GM19397 (cell line): Measurements from ENCODE around the gene CEP112.

Experiments used
- ATAC-seq: cut with Tn5 transposase; IDR thresholded peaks from one replicate; pipeline ENCODE4 v1.9.1; 2021; ENCODE audit warnings: mild to moderate bottlenecking, moderate library complexity; ENCODE audit not compliant: unreplicated experiment

The CEP112 gene

DNA sequence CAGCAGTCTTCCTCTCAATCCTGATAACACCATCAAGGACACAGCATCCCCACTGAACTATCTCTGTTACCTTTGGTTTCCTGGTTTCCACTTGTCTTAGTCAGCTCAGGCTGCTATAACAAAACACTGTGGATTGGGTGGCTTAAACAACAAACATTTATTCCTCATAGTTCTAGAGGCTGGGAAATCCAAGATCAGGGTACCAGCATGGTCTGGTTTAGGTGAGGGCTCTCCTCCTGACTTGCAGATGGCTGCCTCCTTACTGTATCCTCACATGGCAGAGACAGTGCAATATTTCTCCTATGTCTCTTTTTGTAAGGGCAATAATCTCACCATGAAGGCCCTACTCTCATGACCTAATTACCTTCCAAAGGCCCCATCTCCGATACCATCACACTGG lies 527.2 kb downstream of the CEP112 start:
- no peak for ATAC-seq

DNA sequence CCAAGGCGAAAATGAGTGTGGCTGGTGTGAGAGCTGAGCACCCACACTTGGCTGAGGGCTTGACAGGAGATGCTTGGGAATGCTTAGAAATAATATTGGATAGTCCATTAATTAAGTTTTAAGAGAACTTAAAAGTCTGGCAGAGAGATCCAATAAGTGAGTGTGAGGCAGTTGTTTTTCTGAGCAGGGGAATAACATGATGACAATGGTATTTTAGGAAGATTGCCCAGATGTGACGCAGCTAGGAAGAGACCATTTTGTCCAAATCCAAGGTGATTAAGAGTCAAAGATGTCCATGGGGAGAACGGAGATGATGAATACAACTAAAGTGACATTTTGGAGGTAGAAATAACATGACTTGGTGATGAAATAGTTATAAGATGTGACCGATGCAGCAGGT lies 527.7 kb downstream of the CEP112 start:
- ATAC-seq = no peak

DNA sequence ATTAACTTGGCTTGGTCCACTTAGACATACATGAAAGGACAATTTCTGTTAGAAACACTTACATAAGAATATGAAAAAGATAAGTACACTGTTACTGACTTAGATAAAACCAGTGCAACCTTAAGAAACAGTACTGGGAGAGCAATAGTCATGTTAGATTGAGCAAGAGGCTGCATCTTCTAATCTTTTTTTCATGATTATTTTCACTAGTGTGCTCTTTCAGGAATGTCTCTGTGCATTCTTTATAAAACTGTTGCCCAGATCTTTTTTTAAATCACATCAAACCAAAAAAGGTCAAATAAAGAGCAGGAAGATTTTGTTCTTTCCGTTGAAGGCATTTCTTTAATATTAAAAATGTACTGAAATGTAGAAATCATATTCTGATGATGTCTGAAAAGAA lies 529.7 kb downstream of the CEP112 start:
- ATAC-seq = no peak

DNA sequence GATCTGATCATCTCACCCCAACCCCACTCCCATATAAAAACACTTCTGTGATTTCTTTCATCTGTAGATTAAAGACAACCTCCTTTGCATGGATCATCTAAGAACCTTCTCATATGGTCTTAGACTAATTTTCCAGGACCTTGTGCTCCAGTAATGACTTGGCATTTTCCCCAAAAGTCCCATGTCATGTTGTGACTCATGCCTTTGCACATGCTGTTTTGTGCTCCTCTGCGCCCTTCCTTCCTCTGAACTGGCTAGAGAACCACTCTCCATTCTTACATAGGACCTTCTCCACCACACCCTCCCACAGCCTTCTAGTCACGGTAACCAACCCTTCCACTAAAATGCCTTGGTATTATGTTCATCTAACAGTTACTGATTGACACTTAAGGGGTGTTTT lies 531.0 kb downstream of the CEP112 start:
- no peak for ATAC-seq

DNA sequence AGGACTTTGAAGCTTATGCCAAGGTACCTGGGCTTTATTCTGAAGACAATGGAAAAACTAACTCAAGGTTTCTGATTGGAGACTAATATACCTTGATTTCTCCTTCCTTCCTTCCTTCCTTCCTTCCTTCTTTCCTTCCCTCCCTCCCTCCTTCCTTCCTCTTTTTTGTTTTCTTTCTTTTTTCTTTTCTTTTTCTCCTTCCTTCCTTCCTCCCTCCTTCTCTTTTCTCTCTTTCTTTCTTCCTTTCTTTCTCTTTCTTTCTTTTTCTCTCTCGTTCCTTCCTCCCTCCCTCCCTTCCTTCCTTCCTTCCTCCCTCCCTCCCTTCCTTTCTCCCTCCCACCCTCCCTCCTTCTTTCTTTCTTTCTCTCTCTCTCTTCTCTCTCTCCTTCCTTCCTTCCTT lies 531.9 kb downstream of the CEP112 start:
- no peak for ATAC-seq

DNA sequence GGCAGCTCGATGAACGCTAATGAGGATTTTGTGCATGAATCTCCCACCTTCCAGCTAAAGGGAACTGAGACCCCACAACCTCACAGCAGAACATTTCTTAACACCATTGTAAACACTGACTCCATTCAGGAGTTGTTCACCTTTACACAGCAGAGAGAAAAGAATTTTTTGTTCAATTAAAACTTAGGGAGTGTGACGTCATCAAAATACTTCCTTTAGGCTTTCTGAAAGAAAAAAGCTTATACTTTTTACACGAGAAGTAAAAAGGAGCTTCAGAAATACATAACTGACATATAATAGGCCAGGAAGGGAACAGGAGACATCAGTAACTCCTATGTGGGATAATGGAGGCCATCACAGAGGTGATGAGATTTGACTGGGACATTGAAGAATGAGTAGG lies 532.4 kb downstream of the CEP112 start:
- ATAC-seq = no peak

DNA sequence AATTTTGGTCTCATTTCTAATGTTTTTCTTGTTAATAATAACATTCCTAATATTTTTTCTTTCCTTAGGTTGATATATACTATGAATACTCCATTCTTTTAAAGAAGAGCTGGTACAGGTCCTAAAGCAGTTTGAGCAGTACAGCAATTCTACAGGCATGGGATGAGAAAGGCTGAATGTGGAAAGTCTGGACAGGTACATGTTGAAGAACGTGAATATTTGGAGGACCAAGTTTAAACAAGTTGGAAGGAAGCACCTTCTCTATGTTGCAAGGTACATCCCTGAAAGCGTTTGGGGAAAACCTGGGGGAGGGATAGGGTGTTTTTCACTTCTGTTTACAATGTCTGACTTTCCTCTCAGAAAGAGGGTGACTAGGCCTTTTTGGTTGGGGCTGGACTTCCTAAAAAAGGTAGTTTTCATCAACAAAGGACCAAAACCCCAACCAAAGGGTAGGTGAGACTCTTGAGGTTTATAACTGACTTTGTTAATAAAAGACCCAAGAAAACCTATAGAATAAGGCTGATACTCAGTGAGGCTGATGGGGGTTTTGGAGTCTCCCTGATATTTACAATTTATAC lies 534.6 kb downstream of the CEP112 start:
- no peak for ATAC-seq

DNA sequence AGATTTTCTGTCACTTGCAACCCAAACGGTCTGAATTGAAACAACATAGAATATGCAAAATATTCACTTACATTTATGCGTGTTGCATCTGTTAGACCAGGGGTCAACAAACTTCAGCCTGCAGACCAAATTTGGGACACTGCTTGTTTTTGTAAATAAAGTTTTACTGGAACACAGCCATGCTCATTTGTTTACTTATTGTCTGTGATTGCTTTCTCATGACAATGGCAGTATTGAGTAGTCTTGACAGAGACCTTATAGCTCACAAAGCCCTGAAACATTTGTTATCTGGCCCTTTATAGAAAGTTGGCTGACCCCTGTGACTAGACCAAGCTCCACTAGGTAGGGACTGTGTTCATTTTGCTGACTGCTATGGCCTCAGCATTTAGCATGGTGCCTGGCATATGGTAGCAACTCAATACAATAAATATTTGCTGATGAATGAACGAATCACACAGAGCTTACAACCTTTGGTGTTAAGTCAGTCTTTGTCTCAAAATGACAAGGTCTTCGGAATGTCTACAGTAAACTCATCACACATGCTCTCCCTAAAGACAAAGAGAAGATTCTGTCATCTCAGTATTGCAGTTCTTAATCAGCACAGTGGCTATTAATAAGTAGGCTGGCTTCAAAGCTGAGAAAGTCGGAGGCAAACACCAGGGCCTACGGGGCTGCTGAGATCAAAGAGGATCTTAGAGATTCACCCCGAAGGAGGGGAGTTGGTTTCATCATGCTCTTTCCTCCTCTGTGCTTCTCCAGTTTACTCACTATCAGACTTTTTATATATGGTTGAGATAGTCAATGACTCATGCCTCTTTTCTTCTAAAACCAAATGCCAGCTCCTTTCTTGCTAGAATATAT lies 535.3 kb downstream of the CEP112 start:
- no peak for ATAC-seq

DNA sequence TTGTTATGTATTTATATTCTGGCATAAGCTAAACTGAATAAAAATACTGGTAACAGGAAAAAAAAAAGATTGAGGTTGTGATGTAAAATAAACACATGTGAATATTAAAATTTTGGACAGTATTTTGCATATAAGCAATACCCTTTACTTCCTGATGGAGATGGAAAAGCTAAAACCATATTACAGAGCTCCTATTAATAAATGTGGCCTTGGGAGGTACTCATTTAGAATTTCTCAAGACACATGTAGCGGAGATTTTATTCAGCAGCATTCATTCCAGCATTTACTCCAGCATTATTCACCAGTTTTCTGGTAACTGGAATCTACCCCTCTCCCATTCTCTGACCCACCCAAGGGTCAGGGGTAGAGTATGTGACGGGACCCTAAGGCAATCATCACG lies 536.2 kb downstream of the CEP112 start:
- no peak for ATAC-seq

DNA sequence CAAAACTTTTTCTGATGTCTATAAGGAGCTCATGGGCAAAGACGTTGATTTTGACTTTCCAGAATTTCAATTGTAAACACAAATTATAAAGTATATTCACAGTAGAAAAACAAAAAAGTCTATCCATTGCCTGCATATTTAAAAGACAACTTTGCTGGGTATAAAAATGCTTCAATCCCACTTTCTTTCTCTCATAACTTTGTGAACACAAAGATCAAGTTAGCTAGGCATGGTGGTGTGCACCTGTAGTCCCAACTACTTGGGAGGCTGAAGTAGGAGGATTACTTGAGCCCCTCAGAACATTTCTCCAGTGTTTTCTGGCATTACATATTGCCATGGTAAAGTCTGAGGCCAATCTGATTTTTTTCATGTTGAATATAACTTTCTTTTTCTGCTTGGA lies 547.4 kb downstream of the CEP112 start:
- ATAC-seq = no peak

DNA sequence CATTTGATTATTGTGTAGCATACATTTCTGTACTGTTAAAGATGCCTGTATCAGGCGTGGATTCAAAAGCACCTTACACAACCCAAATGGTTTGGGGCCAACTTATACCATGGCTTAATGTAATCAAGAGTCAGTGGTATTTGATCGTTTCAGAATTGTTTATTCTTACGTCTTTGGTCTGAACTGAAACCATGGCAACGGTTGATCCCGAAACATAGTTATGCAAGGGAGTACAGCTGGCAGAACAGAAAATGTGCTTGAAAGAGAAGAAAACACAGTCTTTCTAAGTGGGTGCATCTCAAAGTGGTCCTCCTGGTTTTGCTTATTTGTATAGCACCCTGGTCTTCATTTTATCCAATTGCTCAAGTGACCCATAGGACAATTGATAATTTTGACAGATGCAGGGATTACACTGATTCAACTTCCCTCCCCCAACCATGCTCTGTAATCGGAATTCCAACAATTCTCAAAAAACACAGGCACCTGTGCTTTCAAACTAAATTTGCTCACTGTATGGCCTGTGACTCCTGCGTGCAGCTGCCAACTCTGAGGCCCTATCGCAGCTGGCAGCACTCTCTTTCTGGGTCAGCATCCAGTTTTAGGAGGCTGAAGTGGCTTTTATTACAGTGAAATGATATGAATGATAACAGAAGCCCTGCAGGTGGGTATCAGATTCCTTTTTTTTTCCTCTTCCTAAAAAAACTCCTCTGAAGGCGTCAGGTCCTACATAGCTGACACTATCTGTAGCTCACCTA lies 553.5 kb downstream of the CEP112 start:
- no peak for ATAC-seq

DNA sequence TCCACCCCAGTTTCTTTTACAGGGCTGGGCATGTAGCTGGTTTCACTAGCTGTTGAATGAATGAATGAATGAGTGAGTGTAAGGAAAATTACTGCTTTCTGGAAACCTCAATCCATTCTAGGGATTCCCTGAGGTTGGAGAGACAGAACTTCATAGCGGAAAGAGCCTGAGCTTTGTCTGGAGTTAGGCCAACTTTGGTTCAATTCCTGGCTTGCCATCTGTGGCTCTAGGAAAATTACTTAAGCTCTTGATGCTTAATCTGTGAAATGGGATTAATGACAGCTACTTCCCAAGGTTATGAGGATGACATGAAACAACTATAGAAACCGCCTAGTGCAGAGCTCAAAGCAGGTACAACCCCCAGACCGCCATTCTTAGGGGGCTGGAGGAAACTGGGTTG lies 554.1 kb downstream of the CEP112 start:
- no peak for ATAC-seq

DNA sequence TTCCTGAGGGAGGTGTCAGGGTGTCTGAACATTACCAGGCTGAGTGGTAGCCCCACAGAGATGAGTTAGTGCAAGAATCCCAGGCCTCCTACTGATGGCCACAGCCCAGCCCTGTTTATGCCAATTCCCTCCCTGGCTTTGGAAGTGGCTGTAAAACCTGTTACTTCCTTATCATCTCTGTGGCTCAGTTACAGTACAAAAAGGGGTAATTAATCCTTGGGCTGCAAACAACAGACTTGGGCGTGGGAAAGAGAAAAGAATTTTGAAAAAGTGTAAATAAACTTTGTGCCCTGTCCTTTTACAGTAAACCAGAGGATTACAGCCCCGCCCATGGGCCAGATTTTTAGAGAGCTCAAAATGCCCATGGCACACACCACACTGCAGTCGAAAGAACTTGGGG lies 557.4 kb downstream of the CEP112 start:
- ATAC-seq = no peak

DNA sequence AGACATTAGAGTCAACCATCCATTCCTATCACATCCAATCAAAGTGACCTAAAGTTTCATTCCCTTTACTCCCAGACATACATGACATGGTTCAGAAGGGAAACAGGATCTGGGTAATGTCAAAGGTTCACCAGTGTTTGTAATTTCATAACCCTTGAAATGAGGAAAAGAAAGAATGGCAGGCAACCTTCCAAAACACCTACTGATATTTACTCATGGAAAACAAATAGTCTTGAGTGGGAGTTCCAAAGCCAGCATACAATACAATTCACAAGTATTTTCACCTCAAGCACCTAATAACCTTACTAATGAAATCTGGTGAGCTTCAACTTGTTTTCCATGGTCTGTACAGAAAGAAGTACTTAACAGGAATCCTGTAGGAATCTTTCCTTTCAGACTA lies 557.9 kb downstream of the CEP112 start:
- ATAC-seq = no peak

DNA sequence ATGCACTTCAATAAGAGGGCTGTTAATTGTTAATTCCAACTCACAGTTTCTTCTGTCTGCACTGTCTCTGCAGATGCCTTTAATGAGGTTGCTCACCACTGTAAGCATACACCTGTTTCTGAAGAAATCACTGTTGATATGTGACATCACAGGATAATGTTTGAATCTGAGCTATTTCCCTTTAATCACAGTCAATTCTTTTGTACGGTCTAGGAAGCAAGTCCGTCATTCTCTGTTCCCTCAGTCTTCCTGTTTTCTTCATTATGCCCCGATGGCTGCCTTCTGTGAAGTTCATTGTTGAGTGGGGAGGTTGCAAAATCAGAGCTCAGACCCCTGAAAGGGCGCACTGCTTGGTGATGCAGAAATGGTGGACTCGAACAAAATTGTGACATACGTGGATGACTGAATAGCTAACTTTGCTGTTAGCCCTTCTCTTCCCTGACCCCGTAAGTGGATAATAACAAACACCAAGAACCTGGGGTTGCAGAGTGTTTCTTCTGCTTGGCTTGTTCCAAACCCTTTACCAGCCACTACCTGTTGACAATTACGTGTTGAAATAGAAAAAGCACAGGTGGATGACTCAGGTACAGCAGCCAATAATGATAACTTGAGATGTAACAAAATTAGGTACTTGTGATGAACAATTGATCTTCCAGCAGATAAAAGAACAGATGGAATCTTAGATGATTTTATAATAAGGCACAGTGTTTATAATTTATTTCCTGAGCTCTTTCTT lies 558.6 kb downstream of the CEP112 start:
- ATAC-seq = no peak

DNA sequence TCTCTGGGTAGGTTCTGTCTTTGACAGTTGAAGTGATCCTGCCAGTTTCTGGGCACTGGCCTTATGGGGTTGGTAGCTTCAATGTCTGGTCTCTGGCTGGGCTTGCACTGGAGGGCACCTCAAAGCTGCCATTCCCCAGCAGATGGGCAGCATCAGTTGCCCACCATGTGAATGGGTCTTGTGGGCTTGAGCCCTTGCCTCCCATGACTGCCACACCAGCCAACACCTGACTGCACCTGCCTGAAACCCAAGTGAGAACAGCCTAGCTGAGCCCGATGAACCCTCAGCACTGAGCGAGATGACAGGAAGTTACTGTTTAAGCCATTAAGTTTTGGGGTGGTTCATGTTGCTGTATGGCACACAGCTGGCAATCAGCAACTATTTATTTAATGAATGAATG lies 561.4 kb downstream of the CEP112 start:
- ATAC-seq = no peak

DNA sequence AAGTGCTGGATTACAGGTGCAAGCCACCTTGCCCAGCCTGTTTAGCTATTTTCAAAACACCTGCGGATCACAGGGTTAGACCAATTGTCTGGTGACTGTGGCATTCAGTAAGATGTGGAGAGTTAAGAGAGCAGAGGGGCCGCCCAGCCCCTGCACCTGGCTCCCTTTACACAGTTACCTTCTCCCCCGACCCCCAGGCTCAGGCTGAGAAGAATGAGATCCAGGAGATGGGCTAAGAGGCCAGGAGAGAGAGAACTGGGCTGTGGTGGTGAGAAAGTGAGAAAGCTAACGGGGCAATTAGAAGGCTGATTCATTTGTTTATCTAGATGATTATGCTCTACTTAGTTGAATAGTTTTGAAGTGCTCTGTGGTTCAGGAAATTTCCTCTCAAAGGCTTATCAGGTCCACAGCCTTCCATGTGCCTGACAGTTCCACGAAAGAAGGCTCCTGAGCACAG lies 562.7 kb downstream of the CEP112 start:
- no peak for ATAC-seq

DNA sequence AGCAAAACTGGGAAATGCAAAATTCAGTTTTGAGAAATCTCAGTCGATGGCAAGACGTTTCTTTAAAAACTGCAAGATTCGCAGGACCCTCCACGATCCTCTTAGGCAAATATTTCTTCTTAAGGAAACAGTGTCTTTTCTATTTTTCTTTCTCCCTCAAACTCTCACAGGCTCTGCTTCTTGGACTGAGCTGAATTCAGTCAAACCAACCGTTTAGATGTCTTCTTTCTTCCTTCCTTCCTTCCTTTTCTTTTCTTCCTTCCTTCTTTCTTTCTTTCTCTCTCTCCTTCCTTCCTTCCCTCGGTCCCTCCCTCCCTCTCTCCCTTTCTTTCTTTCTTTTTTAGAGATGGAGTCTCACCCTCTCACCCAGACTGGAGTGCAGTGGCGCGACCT lies 563.3 kb downstream of the CEP112 start:
- ATAC-seq = no peak

DNA sequence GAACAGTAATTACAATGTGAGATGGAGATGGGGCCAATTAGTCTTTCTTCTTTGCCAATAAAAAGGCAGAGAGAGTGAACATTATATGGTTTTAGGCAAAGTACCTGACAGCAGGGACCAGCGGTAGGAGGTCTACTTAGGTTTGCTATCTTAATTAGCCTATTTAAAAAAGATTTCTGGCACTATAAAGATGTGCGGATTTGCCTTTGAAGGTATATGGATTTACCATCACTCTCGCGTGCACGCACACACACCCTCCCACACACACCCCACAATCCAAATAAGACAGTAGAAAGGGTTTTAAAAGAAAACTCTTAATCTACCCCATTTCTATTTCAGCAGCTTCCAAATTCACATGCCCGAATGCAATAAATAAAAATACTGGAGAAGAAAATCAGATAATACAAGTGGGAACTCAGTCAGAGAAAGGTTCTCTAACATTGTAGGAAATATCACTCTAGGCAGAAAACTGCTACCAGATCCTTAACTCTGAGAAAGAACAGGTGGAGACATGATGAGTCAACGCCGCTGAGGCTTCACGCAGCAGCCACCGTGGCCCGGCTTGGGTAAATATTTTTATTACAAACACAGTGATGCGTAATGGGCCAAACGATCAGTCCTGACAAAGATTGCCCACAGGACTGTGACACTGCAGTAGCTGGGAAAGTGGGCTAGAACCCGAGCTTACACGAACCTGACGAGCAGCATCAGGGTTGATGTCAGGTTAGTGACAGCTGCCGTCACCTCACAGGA lies 563.9 kb downstream of the CEP112 start:
- no peak for ATAC-seq

DNA sequence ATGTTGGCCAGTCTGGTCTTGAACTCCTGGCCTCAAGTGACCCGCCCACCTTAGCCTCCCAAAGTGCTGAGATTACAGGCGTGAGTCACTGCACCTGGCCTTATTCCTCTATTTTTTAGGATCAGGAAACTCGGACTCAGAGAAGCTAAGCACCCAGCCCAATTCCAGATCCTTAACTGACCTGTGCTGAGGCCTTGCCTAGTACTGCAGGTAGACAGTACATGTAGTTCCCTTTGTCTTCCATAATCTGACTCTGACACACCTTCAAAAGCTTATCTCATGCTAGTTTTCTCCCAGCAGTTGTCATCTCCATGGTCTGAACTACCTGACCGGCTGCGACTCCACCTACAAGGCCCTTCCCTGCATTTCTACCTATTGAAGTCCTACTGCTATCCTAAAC lies 564.8 kb downstream of the CEP112 start:
- ATAC-seq = no peak

DNA sequence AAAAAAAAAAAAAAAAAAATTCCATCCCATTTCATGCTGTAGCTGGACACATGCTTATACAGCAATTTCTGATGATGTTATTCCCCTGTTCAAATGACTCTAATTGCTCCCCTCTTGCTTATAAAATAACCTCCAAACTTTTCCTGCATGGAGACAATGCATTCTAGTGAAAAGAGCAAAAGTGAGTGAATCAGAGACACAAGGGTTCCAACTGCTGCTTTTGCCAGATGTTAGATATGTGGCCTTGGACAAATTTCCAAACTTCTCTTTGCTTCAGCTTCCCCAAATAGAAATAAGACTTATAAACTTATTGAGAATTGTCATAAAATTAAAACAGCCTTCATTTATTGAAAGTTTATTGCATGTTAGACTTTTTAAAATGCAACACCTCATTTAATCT lies 565.5 kb downstream of the CEP112 start:
- ATAC-seq = no peak
